SK-N-SH (cell line): Measurements from ENCODE around the gene CDC42SE2. TPM values are rescaled to one million over a fixed set of nuclear protein-coding genes. Genes with fewer than 3 reads are reported as not detected.

Source experiments
- CTCF ChIA-PET: fragments of 300-600, 350-600 bp; formaldehyde crosslinking; extraction: SDS; loops from one replicate; lab custom pipeline; 2021; lab: Yijun Ruan, JAX
- POLR2A ChIA-PET: fragments of 350-600 bp; sonication (Branson Sonifier 250); formaldehyde crosslinking; extraction: SDS; loops from one replicate; lab custom pipeline; 2020; ENCODE audit warnings: antibody characterized with exemption, inconsistent platforms; lab: Yijun Ruan, JAX
- DNase-seq: peaks from one replicate; pipeline ENCODE4 v3.0.0; 2012
- H2AFZ ChIP-seq: fragments of 200-600 bp; sonication (generic); 2 replicates; pipeline ENCODE4 v1.8.1; 2016; ENCODE audit warnings: antibody characterized with exemption, mild to moderate bottlenecking, low read depth
- H3F3A ChIP-seq: fragments of 200-600 bp; sonication (generic); replicated peaks from 2 replicates; pipeline ENCODE3; 2016; ENCODE audit warnings: antibody characterized with exemption, mild to moderate bottlenecking; ENCODE audit not compliant: insufficient read depth
- H3K27ac ChIP-seq, 2 experiments: fragments of 200-500 bp in 1 of 2; fragments of 200-600 bp in 1 of 2; sonication (Bioruptor generic) in 1 of 2; sonication (generic), shearing (Covaris generic) in 1 of 2; 2 replicates each; pipeline versions ENCODE4 v1.5.1 to v1.6.1; 2014 to 2016; ENCODE audit warnings: low read depth in 2 of 2, inconsistent platforms in 1 of 2, low read length in 1 of 2, mild to moderate bottlenecking in 1 of 2, mixed read lengths in 1 of 2
- H3K27me3 ChIP-seq: fragments of 200-600 bp; sonication (generic), shearing (Covaris generic); 2 replicates; pipeline ENCODE4 v1.6.1; 2016; ENCODE audit warnings: mixed run types; ENCODE audit not compliant: insufficient read depth
- H3K36me3 ChIP-seq, 2 experiments: fragments of 200-500 bp in 1 of 2; fragments of 200-600 bp in 1 of 2; sonication (Bioruptor generic) in 1 of 2; sonication (generic) in 1 of 2; replicated peaks in 1 of 2; 2 replicates each; pipeline versions ENCODE3 to v1.5.1; 2014 to 2016; ENCODE audit warnings: low read length in 1 of 2, mild to moderate bottlenecking in 1 of 2; ENCODE audit not compliant: insufficient read depth in 2 of 2, control insufficient read depth in 1 of 2
- H3K4me1 ChIP-seq, 2 experiments: fragments of 200-500 bp in 1 of 2; fragments of 200-600 bp in 1 of 2; sonication (Bioruptor generic) in 1 of 2; sonication (generic), shearing (Covaris generic) in 1 of 2; 2 replicates each; pipeline versions ENCODE4 v1.5.1 to v1.6.1; 2014 to 2016; ENCODE audit warnings: low read depth in 1 of 2, low read length in 1 of 2, mixed run types in 1 of 2; ENCODE audit not compliant: insufficient read depth in 2 of 2, control insufficient read depth in 1 of 2
- H3K4me2 ChIP-seq: fragments of 200-600 bp; sonication (generic), shearing (Covaris generic); 2 replicates; pipeline ENCODE4 v1.6.1; 2017; ENCODE audit warnings: mixed run types
- H3K4me3 ChIP-seq, 2 experiments: fragments of 200-500 bp in 1 of 2; fragments of 200-600 bp in 1 of 2; sonication (Bioruptor generic) in 1 of 2; sonication (generic), shearing (Covaris generic) in 1 of 2; 2 replicates each; pipeline versions ENCODE4 v1.5.1 to v1.8.1; 2014 to 2016; ENCODE audit warnings: low read depth in 2 of 2, inconsistent platforms in 1 of 2, low read length in 1 of 2, mild to moderate bottlenecking in 1 of 2, mixed read lengths in 1 of 2, moderate library complexity in 1 of 2
- H3K79me2 ChIP-seq: fragments of 200-600 bp; sonication (generic); 2 replicates; pipeline ENCODE4 v1.8.1; 2017; ENCODE audit warnings: mild to moderate bottlenecking; ENCODE audit not compliant: insufficient read depth
- H3K9ac ChIP-seq: fragments of 200-600 bp; sonication (generic); 2 replicates; pipeline ENCODE4 v1.6.1; 2017; ENCODE audit warnings: mixed run types
- H3K9me2 ChIP-seq: fragments of 200-600 bp; sonication (generic); 2 replicates; pipeline ENCODE4 v1.6.1; 2017; ENCODE audit warnings: mixed run types
- H3K9me3 ChIP-seq: fragments of 200-600 bp; sonication (generic); 2 replicates; pipeline ENCODE4 v1.6.1; 2017; ENCODE audit warnings: mixed run types, mild to moderate bottlenecking, moderate library complexity
- H4K20me1 ChIP-seq: fragments of 200-600 bp; sonication (generic); 2 replicates; pipeline ENCODE4 v1.6.1; 2017; ENCODE audit warnings: mild to moderate bottlenecking, mixed run types; ENCODE audit not compliant: insufficient read depth
- CHD2 ChIP-seq: fragments of 150-350 bp; IDR thresholded peaks from 2 replicates; pipeline ENCODE4 v1.6.1; 2018; ENCODE audit warnings: low read length; ENCODE audit not compliant: partially characterized antibody
- CTCF ChIP-seq: fragments of 200-600 bp; sonication (generic); IDR thresholded peaks from 2 replicates; pipeline ENCODE4 v1.6.1; 2017; ENCODE audit warnings: antibody characterized with exemption, mild to moderate bottlenecking, moderate library complexity
- ELF1 ChIP-seq: IDR thresholded peaks from 2 replicates; pipeline ENCODE4 v1.4.0; 2012
- GABPA ChIP-seq: IDR thresholded peaks from 2 replicates; pipeline ENCODE4 v1.4.0; 2012; ENCODE audit warnings: low read depth, mild to moderate bottlenecking
- GATA2 ChIP-seq: sonication (generic); formaldehyde crosslinking; IDR thresholded peaks from 2 replicates; pipeline ENCODE4 v1.5.0; 2020; ENCODE audit warnings: mild to moderate bottlenecking, missing genetic modification reagents
- IRF3 ChIP-seq: fragments of 150-350 bp; IDR thresholded peaks from 2 replicates; pipeline ENCODE4 v1.6.1; 2016; ENCODE audit warnings: mild to moderate bottlenecking, low read depth, low read length
- JUND ChIP-seq: IDR thresholded peaks from 2 replicates; pipeline ENCODE4 v1.4.0; 2012
- MAX ChIP-seq: IDR thresholded peaks from 2 replicates; pipeline ENCODE4 v1.4.0; 2012; ENCODE audit warnings: low read depth
- MEF2A ChIP-seq: IDR thresholded peaks from 2 replicates; pipeline ENCODE4 v1.4.0; 2012; ENCODE audit warnings: low read depth, borderline replicate concordance
- MXI1 ChIP-seq: IDR thresholded peaks from 2 replicates; pipeline ENCODE4 v1.6.1; 2012; ENCODE audit warnings: mild to moderate bottlenecking, low read depth, low read length, improper control_type of control experiment
- NFIC ChIP-seq: IDR thresholded peaks from 2 replicates; pipeline ENCODE4 v1.4.0; 2012; ENCODE audit warnings: borderline replicate concordance
- NRF1 ChIP-seq: IDR thresholded peaks from 2 replicates; pipeline ENCODE4 v1.6.1; 2012; ENCODE audit warnings: low read depth, mild to moderate bottlenecking, low read length
- POLR2AphosphoS5 ChIP-seq: IDR thresholded peaks from 2 replicates; pipeline ENCODE4 v1.6.1; 2012; ENCODE audit warnings: low read depth, low read length
- RAD21 ChIP-seq: IDR thresholded peaks from 2 replicates; pipeline ENCODE4 v1.6.1; 2012; ENCODE audit warnings: mild to moderate bottlenecking, low read length
- SIN3A ChIP-seq: IDR thresholded peaks from 2 replicates; pipeline ENCODE4 v1.6.1; 2012; ENCODE audit warnings: low read depth, mild to moderate bottlenecking, low read length, moderate library complexity, borderline replicate concordance
- TCF12 ChIP-seq: IDR thresholded peaks from 2 replicates; pipeline ENCODE4 v1.4.0; 2012
- TEAD4 ChIP-seq: IDR thresholded peaks from 2 replicates; pipeline ENCODE4 v1.4.0; 2012; ENCODE audit warnings: mild to moderate bottlenecking, borderline replicate concordance; ENCODE audit not compliant: insufficient read depth
- USF1 ChIP-seq: IDR thresholded peaks from 2 replicates; pipeline ENCODE4 v1.4.0; 2012; ENCODE audit warnings: low read depth, borderline replicate concordance
- YY1 ChIP-seq: IDR thresholded peaks from 2 replicates; pipeline ENCODE4 v1.4.0; 2012; ENCODE audit warnings: low read depth, mild to moderate bottlenecking
- ZBTB33 ChIP-seq: IDR thresholded peaks from 2 replicates; pipeline ENCODE4 v1.4.0; 2012; ENCODE audit warnings: low read depth, borderline replicate concordance
- WGBS: methylation state at CpG from one replicate; pipeline ENCODE4 v1.1.6; 2017; ENCODE audit warnings: low lambda C conversion rate; 5-methylcytosine and 5-hydroxymethylcytosine counted together
- polyA plus RNA-seq, 3 experiments: library from polyadenylated mRNA; depleted of rRNA; stranded (reverse); fragments of >200 nt; gene quantifications; 2 replicates each; pipeline ENCODE4 v1.2.3, GENCODE V29; 2012

The CDC42SE2 gene
- polyA plus RNA-seq, 1 of the 3 experiments (the other 2 are of a cell fraction) = 8.6 TPM

- peaks cover 92% of the 10 kb centered on the region for H3K79me2 ChIP-seq
- H3K4me2 ChIP-seq = no peak overlapping the region
- ChIA-PET CTCF (interaction anchor here (2.1 kb wide), 1 partner anchor 108 kb away, joined by 6 read pairs; no protein-coding TSS in a partner anchor), POLR2A (no interaction called here)
- H3K4me3 ChIP-seq = no peak overlapping the region
- peaks cover 0 to 17% of the 10 kb centered on the region in 2 experiments; a peak in 1 of 4 replicates for H3K4me1 ChIP-seq
- TF ChIP-seq GATA2 (CRISPR knock-in tag) (no peak), JUND (no peak), USF1 (no peak), TCF12 (no peak), IRF3 (no peak), POLR2AphosphoS5 (no peak), RAD21 (no peak), NRF1 (no peak), MXI1 (no peak), SIN3A (no peak), YY1 (no peak), MEF2A (no peak), CTCF (no peak), GABPA (no peak), MAX (no peak), CHD2 (no peak), TEAD4 (no peak), ELF1 (no peak), NFIC (no peak), ZBTB33 (no peak)
- H2AFZ ChIP-seq = no peak overlapping the region
- H4K20me1 ChIP-seq = peaks cover 27% of the 10 kb centered on the region
- peaks cover 29% of the 10 kb centered on the region for H3F3A ChIP-seq
- no peaks in the 10 kb centered on the region for H3K9me3 ChIP-seq
- DNase-seq = no peak
- no peaks in the 10 kb centered on the region for H3K27me3 ChIP-seq
- H3K27ac ChIP-seq = no peak overlapping the region
- H3K9me2 ChIP-seq = no peaks in the 10 kb centered on the region
- H3K9ac ChIP-seq = no peak overlapping the region
- no peaks in the 10 kb centered on the region for H3K36me3 ChIP-seq
- WGBS = 82% methylated on average over 6 of the region's 6 CpGs
Observed at GRCh38 chr5:131274326-131275063, 10.6 kb downstream of the CDC42SE2 start.
